GM19467 (cell line): ENCODE results near the gene MS4A15.

Source experiments
- ATAC-seq: cut with Tn5 transposase; IDR thresholded peaks from one replicate; pipeline ENCODE4 v1.9.1; 2021; ENCODE audit warnings: mild to moderate bottlenecking, moderate library complexity; ENCODE audit not compliant: unreplicated experiment

MS4A15 gene

DNA sequence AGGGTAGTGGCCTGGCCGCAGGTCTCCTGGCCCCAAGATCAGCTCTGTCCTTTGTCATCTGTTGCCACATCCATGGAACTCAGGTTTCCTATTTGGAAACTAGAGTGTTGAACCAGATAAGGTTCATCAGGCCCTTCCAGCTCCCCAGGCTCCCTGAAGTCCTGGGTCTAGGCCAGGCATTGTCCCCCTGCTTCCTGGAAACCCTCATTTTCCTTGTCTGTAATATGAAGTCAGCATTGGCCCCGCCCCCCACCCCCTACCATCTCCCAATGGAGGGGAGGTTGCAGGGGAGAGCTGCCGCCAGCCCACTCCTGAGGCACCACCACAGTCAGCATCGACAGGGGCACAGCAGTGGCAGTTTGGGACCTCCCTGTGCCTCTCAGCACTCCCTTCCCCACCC, 19.5 kb downstream of the MS4A15 start:
- no peak for ATAC-seq

DNA sequence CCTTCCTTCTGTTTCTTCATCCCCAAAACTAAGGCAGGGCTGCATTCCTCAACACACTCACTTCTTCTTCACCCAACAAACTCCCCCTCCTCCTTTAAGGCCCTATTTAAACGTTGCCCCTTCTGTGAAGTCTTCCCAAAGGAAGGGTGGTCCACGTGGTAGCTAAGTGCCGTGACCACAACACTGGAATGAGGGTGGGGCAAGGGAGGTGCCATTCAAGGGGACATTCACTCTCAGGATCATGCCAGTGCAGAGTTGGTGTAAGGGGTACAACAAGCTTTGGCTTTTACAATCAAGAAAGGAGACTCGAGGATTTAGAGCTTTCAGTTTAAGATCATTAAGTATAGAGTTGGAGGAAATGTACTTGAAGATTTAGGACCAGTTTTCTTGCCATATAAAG, 20.4 kb downstream of the MS4A15 start:
- ATAC-seq, result no peak

DNA sequence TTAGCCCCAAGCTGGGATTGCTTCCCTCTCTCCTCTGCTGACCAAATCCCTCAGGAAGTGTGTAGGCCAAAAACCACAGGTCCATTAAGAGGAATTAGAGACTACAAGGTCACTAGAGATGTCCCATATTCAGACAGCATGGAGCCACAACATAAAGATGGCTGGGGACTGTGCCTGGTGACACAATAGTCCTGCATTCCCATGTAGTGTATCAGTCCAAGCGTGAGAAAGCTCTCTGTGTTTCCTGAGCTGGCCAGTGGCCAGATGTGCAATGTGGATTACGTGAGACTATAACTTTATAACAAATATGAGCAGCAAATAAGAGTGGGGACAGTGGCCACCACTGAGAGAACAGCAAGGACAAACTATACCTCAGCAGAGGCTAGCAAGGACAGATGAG, 20.9 kb downstream of the MS4A15 start:
- ATAC-seq, result no peak

DNA sequence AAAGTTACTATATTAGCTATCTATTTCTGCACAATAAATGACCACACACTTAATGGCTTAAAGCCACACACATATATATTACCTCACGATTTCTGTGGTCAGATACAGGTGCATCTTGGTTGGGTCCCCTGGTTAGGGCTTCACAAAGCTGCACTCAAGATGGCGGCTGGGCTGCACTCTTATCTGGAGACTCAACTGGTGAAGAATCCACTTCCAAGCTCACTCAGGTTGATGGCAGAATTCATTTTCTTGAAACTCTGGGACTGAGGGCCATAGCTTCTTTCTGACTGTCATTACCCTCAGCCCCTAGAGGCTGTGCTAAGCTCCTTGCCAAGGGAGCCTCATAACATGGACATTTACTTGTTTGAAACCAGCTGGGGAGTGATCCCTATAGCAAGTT, 23.4 kb downstream of the MS4A15 start:
- no peak for ATAC-seq

DNA sequence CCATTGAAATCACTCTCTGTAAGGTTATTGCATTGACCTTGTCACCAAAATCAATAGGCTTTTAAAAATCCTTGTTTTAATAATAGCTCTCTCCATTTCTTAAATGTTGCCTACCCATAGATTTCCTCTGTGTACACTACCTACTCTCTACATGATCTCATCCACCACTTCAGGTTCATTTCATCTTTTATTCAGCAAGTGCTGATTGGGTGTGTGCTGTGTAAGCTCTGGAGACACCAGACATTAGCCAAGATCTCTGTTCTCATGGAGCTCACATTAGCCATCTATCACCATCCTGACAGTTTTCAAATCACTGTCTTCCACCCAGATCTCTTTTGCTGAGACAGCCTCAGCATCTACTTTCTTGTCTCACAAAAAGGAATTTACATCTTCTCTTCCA, 24.1 kb downstream of the MS4A15 start:
- ATAC-seq, result no peak

DNA sequence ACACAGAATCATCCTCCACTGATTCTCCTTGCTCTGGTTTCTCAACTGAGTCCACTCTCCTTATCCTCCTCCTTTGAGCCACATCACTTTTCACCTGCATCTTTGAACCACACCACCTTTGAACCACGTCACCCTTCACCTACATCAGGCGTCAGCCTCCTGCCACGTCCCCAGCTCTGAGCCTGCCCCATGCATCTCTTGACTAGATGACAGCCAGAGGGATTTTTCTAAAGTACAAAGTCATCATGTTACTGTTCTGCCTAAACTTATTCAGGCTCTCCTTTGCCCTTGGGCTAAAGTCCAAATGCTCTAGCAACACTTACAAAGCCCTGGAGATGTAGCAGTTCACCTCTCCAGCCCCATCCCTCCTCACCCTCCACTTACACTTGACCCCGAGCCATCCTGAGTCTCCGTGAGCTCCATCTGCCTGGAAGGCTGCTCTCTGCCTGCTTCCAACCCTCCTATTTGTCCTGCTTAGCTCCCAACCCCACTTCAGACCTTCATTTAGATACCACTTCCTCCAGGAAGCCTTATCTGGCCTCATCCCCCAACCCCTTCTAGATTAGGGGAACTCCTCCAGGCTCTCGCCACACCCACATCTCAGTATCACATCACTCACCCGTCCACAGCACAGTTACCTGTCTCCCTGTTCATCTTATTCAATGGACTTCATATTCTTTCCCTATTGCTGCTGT, 24.8 kb downstream of the MS4A15 start:
- no peak for ATAC-seq

DNA sequence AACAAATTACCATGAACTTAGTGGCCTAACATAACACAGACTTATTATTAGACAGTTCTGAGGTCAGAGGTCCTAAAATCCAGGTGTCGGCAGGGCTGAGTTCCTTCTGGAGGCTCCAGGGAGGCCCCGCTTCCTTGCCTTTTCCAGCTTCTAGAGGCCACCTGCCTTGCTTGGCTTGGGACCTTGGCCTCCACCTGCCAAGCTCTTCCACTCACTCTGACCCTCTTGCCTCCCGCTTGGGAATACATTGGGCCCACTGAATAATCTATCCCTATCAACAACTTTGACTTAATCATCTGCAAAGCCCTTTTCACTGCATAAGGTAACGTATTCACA, 25.3 kb downstream of the MS4A15 start:
- no peak for ATAC-seq

DNA sequence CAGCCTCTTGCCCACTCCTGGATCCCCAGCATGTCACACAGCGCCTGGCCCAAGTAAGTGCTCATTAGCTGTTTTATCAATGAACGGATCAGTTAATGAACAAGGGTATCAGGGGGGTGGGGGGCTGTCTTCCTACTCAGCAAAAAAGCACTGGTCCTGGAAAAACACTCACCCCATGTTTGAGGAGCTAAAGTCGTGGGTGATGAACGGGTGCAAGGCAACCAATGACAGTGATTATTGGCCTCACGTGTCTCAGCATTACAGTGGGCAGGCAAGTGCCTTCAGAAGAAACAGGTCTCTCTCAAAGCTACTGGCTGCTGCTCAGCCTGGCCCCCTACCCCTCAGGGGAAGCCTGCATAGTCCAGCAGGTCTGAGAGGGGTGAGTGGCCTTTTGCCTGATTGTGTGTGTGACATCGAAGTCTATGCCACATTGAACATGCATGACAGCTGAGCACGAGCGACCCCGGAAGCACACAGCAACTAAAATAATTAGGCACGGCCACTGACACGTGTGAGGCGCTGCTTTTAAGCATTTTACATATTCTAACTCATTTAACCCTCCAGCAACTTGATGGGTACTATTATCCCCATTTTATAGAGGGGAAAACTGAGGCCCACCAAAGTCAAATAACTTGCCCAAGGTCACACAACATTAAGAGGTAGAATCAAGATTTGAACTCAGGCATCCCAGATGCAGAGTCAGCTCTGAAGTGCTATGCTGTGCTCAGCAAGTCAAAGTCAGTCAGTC, 25.9 kb downstream of the MS4A15 start:
- ATAC-seq, result no peak

DNA sequence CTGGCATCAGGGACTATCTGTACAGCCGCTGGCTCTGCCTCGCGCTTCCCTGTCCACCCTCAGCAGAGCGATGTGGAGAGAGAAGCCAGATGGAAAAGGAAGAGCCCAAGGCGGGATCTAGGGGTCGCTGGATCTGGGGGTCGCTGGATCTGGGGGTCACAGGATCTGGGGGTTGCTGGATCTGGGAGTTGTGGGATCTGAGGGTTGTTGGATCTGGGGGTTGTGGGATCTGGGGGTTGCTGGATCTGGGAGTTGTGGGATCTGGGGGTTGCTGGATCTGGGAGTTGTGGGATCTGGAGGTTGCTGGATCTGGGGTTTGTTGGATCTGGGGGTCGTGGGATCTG, 26.4 kb downstream of the MS4A15 start:
- no peak for ATAC-seq

DNA sequence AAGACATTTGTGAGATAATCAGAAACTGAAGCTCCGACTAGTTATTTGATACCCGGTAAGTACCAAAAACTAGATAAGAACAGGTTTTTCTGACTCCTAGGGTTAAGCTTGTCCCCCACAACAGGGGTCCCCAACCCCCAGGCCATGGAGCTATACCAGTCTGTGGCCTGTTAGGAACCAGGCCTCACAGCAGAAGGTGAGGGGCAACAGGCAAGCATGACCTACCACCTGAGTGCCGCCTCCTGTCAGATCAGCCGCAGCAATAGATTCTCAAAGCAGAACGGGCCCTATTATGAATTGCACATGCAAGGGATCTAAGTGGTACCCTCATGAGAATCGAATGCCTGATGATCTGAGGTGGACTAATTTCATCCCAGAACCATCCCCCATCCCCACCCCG, 27.2 kb downstream of the MS4A15 start:
- no peak for ATAC-seq

DNA sequence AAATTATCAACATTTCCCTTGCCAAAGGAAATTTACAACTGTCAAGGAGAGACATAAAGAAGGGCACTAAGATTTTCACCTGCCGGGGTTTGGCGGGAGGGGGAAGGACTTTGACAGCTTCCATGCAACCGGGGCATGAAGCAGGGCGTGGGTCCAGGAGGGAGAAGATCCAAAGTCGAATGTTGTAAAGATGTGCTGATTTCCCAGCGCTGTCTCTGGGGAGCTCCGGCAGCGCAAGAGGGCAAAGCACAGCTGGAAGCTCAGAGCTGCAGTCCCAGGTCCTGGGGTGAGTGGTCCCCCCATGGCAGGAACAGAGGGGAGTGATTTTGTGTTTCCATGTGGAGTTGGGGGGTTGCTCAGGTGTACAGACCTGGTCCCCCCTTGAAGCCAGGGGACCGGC, 28.5 kb downstream of the MS4A15 start, which contains the start of gene MS4A10:
TSS of gene MS4A10 (plus strand) at position 198 of the 400 bp plus-strand sequence. CDS start 5,003 bp downstream, outside the sequence.
- ATAC-seq, result no peak

DNA sequence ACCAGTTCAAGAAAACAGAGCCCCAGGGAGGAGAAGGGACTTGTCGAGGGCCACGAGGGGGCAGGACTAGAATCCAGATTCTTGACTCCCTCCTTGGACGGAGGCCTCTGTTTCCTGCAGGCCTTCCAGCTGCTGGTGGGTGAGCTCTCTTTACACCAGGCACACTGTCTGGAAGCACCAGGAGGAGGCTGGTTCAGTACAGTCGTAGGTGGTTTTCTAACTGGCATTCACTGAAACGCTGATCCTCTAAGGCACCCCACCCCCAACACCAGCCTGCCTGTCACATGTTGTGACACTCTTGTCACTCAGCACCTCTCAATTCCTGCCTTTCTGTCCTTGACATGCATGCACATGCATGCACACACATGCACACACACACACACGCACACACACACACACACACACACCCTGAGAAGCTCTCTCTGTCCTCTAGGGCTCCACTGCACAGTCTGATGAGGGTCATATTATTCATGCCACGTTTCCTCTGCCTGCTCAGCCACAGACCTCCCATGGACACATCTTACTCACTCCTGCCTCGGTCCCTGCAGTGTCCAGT, 29.2 kb downstream of the MS4A15 start:
- ATAC-seq, result no peak

DNA sequence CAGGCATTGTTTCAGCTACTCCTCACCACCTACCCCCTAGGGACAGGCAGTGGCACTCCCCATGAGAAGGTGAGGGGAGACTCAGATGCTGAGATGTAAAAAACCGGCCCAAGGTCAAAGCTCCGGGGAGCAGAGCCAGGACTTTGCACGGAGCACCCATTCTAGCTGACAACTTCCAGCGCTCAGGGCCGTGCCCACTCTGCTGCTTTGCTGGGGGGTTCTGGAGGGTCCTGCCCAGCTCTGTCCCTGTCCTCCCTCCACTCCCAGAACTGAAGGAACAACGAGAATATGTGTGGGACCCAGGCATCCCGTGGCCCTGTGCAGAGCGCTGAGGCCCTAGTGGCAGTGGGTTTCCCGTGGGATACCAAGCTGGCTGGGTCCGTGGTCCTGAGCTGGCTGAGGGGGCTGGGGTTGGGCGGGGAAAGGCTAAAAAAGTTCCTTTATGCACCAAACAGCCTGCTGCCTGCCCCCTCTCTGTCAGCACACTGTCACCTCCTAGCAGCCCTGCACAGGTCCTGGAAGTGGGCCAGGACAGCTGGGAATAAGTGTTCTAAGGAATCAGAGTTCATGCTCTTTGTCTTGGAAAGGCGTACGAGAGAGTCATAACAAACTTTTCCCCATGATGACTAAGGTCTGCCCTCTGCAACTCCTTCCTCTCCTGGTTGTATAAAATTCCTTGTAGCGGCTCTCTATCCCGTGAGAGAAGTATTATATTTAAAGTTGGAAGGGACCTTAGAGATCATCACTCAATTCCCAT, 30.3 kb downstream of the MS4A15 start:
- ATAC-seq, result no peak

DNA sequence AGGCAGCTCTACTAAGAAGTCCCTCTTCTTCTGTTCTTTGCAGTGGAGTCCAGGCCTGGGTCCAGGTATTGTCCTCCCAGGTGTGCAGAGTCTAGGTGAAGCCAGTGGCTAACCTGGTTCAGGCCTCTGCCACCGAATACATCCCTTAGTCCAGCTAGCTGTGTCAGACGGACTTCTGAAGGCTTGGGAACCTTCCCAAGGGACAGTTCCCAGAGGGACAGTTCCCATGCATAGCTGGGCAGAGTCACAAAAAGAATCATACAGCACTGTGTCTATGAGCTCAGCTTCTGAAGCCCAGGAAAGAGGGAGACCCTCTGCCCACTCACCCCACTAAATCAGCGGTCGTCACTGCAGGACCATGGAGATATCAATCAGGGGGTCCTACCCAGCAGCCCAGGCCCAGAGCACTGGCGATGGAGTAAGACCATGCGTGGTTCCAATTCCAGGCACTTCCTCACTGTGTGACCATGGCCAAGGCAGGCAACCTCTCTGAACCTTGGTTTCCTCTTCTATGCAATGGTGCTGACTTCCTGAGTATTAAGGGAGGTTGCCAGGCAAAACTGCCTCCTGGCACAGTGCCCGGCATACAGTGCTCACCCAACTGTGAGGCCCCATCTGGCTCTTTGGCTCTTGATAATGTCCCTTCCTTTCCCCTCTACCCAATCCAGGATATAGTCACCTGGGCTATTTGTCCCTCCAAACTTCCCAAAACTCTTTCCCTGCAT, 31.9 kb downstream of the MS4A15 start:
- no peak for ATAC-seq

DNA sequence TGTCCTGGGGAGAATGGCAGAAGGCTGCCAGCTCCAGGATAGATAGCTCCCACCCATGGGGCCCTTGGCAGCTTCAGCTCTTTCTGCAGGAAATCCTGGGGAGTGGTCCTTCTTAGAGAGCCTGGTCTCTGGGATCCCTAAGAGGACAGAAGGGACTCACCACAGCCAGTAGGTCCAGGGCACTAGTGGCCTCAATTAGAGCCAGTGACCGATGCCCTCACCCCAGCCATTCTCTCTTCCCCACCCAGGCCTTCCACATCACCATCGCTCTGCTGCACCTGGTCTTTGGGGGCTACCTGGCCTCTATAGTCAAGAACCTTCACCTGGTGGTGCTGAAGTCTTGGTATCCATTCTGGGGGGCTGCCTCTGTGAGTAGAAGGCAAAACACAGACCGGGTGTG, 34.1 kb downstream of the MS4A15 start:
- no peak for ATAC-seq

DNA sequence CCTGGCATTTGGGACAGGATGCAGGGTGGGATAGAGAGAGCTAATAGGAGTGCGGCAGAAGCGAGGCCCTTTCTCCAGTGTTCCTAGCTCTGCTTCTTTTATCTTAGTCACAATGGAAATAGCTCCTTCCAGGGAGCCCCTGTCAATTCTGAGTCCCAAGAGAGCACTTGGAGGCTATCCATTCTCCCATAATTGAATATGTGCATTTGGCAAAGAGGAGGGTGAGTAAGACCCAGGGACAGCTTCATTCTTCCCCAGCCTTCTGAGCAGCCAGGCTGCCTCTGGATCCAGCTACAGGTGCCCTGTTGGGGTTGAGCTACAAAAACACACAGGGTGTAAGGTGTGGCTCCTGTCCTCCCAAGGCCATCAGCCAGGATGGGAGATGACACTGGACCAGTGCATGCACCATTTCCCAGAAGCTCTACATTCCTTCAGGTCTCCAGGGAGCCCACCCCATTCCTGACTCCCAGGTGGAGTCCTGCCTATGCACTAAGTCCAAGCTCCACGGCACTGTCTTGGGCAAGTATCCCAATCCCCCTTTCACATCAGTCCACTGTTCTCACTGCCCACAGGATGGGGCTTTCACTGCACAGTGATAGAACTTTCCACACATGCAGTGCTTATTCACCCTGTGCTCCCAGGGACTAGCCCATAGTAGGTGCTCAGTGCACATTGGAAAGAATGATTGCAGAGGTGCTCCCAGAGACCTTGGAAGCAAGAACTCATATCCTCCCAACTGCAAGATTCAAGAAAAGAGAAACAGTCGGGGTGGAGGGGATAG, 34.7 kb downstream of the MS4A15 start:
- ATAC-seq, result no peak

DNA sequence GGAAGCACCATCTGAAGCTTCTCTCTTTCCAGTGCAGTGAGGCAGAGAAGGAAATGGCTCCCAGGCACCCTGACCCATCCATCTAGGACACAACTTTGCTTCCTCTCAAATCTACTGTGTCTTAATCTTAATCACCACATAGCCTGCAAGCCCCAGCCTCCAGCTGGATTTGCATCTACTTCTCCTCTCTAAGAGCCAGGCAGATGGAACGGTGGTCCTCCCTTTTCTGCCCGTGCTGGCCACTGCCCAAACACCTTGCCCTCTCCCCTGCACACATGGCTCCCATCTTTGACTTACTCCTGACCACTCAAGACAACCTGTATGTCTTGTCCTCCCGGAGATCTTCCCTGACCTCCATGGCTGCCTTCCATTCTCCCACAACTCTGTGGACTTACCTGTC, 35.9 kb downstream of the MS4A15 start:
- ATAC-seq, result no peak

DNA sequence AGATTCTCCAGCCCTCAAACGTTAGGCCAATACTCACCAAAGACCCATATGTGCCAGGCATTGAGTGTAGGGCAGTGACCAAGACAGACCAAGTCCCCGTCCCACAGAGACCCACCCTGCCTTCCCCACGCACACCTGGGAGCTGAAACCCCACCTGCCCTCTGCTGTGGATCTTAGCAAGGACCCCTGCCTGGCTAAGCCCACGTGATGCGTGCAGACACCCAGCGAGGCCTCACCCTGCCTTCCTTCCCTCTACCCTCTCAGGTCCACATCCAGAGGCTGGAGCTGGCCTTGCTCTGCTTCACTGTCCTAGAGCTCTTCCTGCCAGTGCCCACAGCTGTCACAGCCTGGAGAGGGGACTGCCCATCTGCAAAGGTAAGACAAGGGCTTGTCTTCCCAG, 38.6 kb downstream of the MS4A15 start:
- no peak for ATAC-seq

DNA sequence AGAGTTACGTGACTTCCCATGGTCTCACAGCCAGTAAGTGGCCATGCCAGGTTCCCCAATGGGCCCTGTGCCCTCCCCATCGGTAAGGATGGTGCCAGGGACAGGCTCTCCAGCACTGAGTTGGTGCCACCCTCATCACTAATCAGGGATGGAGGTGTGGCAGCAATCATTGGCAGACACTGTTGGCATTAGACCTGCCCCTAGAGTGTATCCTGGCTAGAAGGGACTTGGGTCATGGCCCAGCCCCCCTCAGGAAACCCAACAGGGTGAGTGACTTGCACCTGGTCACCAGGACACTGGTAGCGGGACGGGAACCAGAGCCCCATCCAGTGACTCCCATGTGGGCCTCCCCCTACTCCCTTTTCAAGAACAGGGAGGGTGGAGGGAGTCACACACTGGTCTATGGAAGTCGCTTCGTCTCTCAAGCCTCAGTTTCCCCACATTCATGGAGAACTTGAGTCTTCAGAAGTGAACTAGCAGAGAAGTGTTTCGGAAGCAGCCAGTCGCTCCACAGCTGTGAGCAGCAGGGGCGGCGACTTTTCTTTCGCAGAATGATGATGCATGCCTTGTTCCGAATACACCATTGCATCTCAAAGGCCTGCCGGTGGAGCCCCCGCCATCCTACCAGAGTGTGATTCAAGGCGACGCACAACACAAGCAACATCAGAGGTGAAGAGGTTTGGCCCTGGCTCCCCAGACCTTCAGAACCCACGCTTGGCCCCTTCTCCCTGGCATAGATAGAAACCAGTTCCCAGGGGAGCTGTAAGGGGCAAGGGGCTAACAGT, 41.4 kb downstream of the MS4A15 start:
- ATAC-seq, result no peak

DNA sequence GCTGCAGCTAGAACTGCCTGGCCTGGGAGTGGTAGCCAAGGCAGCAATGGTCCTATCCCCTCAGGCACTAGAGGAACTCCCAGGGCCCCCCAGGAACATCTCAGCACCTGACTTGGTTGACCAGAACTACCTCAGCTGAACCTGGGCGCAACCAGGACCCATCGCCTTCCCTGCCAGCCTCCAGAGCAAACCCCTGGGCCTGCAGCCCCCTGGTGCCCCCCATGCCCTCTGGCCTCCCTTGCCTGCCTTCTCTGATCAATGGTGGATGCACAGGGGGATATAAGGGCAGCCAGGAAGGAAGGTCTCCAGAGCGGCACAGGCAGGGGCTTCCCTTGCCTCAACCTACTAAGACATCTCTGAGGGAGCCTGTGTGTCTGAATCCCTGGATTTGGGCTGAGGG, 42.0 kb downstream of the MS4A15 start:
- ATAC-seq, result no peak
